ENCODE measurements around the gene FOXB1.

The FOXB1 gene

DNA sequence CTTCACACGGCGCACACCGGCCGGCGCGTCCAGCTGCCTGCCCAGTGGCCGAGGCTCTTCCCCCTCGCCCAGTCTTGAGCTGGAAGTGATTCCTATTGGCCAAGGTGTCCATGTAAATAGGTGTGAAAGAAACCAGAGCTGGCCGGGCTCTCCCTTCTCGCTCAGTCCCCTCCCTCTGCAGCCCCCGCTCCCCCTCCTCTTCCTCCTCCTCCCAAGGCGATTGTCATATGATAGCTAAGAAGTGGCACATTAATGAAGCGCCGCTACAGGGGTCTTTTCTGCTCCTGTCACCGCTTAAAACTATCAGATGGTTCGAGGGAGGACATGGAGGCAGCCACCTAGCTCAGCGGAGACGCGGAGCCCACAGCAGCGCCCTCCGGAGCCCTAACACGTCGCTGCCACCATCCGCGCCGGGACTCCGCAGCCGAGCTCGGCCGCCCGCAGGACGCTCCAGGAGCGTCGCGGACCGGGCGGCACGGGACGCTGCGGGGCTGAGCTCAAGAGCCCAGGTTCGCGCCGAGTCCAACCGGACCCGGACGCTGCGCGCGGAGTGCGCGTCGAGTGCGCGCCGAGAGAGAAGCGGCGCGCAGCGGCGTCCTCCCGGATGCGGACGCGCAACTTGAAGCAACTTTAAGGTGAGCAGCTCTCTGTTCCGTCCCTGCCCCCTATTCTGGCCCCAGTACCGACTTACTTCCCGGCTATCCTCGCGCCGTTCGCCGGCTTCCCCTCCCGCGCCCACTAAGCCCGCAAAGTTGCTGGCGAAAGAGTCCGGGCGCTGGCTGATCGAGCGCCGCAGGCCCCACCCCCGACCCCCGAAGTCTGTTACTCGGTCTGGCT, at the start of gene FOXB1:
TSS of gene FOXB1 (plus strand) at position 303 of the 837 bp plus-strand sequence. CDS start 653 bp downstream, outside the sequence.
- no peak for DNase-seq (ENCODE audit: low spot score)

DNA sequence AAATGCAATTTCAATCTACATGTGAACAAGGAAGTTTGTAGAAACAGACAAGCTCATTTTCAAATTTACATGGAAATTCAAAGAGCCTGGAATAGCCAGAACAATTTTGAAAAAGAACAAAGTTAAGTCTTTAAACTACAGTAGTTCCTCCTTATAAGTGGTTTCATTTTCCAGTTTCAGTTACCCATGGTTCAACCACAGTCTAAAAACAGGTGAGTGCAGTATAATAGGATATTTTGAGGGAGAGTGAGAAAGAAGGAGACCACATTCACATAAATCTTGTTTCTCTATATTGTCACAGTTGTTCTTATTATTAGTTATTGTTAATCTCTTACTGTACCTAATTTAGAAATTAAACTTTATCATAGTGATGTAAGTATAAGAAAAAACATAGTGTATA, 45.8 kb upstream of the FOXB1 start:
- DNase-seq (ENCODE audit: low spot score) = no peak

DNA sequence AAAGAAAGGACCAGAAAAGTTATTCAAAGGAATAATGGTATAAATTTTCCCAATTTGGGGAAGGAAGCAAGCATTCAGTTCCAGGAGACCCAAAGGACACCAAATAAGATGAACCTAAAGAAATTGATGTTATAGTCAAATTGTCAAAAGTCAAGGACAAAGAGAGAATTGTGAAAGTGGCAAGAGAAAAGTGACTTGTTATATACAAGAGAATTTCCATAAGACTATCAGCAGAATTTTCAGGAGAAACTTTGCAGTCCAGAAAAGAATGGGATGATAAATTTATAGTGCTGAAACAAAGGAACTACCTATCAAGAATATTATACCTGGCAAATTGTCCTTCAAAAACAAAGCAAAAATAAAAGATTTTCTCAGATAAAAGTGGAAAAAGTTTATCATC, 43.8 kb upstream of the FOXB1 start:
- DNase-seq (ENCODE audit: low spot score) = no peak

DNA sequence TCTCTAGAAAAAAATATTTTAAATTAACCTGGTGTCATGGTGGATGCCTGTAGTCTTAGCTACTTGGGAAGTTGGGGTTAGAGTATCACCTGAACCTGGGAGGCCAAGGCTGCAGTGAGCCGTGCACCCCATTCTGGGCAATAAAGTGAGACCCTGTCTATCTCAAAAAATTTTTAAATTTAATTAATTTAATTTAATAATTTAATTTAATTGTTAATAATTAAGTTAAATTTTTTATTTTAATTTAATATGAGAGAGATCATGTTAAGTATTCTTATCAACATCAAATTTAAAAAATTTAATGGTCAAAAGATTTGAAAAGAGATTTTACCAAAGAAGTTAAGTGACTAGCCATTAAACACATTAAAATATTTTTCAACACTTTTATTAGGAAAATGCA, 40.8 kb upstream of the FOXB1 start:
- no peak for DNase-seq (ENCODE audit: low spot score)

DNA sequence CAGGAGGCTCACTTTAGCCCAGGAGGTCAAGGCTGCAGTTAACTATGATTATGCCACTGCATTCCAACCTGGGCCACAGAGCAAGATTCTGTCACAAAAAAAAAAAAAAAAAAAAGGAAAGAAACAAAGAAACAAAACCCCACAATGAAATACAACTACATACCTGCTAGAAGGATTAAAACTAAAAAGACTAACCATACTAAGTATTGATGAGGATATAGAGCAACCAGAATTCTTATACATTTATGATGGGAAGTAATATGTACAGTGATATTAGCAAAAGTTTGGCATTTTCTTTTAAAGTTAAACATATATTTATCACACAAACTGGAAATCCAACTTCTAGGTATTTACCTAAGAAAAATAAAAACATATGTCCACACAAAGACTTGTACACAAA, 40.2 kb upstream of the FOXB1 start:
- DNase-seq (ENCODE audit: low spot score) = no peak

DNA sequence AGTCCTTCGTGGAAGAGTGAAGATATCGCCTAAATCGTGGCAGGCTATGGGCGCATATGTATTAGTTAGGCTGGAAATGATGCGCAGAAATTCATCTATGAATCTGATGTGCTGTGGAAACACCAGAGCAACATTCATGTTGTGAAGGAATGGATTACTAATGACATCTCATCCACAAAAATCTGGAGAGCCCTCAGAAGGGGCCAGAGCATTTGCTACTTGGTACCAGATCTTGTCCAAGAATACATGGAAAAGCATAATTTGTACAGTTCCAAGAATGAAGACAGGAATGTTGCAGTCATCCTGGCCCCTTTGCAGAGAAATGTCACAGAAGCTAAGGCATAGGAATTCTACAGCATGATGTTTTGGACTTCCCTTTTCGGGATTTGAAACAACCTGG, 38.4 kb upstream of the FOXB1 start:
- no peak for DNase-seq (ENCODE audit: low spot score)

DNA sequence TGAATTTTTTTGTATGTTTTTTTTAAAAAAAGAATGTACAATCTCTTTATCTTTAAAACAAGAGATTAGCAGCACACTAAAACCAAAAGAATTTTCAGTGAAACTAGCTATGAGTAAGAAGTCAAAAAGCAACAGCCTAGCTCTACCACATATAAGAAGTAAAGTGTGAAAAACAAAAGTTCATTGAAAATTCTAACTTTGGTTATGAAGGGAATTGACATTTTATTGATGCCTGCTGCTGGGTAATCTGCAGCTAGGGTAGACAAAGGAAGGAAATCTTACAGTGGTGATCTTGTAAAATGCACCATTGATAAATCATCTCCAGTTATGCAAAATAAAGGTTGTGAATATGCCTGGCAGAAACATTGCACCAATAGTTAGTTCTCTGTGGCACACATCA, 37.8 kb upstream of the FOXB1 start:
- DNase-seq (ENCODE audit: low spot score) = no peak

DNA sequence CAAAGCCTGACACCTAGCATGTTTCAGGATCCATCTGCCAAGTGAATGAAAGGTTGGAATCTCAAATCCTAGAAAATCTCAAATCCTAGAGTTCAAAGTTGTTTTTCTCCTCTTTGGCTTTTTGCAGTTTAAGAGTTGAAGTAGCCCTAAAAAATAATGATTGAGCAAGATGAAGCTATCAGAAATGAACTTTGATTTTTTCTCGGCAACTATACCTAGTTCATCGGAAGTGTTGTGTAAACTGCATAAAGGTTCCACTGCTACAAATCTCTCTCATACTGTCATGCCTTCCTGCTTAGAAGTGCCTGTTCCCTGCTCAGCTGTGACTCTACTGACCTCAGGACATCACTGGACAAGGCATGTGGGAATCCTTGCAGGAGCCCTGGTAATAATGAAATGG, 35.8 kb upstream of the FOXB1 start:
- DNase-seq (ENCODE audit: low spot score) = no peak

DNA sequence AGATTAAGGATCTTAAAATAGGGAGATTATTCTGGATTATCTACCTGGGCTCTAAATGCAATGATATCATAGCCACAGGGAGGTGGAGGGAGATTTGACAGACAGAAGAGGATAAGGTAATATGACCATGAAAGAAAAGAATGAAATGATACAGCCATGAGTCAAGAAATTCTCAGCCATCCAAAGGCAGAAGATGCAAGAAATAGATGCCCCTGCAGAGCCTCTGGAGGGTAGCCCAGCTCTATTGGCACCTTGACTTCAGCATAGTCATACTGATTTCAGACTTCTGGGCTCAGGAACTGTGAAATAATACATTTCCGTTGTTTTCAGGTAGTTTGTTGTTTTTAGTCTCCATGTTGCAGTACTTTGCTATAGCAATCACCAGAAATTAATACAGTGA, 31.9 kb upstream of the FOXB1 start:
- no peak for DNase-seq (ENCODE audit: low spot score)

DNA sequence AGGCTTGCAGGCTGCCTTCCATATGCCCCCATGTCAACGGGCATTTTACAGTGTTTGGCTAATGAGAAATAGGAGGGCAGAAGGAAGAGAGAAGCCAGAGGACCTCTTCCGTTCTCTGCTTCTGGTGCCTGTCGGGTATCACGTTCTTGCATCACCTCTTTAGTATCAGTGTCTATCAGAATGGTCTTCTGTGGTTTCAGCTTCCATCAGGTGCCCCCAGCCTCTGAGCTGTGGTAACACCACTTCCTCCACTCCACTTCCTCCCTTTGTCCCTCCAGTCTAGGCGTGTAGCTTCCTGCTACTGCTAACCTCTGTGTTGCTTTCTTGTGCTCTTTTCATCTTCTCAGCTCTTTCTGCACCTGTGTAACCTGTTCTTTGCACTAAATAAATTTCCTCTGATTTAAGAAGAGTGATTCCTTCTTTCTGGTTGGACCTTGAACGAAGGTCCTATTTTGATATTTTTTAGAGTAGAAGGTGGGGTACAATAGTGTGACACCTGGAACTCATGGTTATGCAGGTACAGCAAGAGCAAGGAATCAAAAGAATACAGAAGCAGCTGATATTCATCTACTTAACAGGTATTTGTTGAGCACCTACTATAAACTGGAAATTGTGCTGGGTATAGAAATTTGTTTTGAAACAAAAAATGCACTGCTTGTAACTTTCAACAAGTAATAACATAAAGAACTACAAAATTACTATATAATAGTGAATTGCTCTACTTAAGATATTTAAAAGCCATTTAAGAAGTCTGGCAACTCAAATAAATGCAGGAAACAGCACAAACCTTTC, 27.4 kb upstream of the FOXB1 start:
- no peak for DNase-seq (ENCODE audit: low spot score)

DNA sequence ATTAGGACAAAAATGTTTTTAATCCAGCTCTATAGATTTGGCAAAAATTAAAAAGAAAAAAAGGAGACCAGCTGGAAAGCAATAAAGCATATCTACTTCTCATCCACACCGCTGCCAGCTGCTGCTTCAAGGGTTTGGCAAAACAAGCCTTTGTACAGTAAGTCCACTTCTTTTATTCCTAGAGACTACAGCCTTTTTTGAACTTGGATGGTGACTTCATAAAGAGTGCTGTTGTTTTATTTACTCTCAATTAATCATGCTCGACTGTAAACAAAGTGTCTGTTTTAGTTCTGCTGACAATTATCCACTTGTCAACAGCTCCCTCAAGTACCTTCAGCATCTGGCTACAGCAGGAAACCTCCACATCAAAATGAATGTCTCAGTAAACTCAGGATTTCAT, 12.3 kb upstream of the FOXB1 start:
- DNase-seq (ENCODE audit: low spot score) = no peak

DNA sequence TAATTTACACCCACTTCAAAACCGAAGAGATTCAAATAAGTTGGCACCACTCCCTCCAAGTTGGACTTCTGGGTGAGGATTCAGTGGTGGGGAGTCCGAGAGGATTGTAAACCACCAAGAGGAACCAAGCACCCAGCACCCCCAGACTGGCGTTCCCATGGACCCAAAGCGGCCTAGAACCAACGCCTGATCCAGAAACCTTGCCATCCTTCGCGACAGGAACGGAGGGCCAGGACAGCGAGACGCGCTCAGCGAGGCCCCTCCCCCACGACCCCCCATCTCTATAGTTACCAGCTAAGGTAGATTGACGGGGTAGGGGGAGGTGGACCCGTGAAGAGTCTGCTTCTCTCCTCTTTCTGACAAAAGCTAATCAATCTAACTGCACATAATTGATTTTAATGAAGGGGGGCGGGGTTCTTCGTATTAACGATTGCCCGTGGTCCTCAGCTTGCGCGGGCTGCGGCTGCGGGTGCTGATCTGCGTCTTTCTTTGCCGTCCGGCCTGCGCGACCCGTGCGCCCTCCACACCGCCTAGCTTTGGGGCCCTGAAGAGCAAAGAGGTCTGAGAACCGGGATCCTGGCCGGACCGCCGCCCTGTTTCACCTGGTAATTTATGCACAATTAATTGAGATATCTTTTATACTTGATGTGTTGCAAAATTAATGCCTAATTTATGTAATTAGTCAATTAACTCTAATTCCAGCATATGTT, 10.9 kb upstream of the FOXB1 start:
- no peak for DNase-seq (ENCODE audit: low spot score)

DNA sequence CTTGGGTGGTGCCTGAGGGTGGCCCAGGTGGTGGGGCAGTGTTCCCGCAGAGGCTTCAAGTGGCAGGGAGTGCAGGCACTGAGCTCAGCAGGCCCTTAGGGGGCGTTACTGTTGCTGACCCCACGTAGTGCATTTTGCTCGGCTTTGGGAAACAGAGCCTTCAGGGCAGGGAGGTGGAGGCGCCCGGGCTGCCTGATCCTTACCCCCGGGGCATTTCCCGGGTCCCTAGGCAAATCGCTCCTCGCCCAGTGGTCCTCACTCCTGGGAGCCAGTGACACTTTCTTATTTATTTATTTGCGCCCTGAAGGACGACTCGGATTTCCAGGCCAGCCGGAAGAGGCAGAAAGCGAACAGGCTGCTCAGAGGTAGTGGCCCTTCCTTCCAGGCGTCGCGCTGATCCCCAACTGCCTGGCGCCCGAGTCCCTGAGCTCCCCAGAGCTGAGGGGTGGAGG, 10.1 kb upstream of the FOXB1 start:
- no peak for DNase-seq (ENCODE audit: low spot score)

DNA sequence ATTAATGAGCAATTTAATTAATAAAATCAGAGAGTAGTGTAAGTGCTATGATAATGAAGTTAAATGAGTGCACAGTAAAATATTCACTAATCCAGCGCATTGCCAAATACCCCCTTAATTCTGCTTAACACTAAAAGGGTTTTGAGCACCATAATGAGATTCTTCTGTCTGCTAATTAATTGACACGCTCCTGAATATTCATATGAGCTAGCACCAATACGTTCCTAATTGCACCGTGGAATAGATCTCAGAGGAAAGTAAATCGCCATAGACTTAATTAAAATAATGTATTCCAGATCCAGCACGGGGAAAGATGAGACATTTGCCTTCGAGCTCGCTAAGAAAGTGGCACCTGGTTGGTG, 9.6 kb upstream of the FOXB1 start:
- DNase-seq (ENCODE audit: low spot score) = no peak

DNA sequence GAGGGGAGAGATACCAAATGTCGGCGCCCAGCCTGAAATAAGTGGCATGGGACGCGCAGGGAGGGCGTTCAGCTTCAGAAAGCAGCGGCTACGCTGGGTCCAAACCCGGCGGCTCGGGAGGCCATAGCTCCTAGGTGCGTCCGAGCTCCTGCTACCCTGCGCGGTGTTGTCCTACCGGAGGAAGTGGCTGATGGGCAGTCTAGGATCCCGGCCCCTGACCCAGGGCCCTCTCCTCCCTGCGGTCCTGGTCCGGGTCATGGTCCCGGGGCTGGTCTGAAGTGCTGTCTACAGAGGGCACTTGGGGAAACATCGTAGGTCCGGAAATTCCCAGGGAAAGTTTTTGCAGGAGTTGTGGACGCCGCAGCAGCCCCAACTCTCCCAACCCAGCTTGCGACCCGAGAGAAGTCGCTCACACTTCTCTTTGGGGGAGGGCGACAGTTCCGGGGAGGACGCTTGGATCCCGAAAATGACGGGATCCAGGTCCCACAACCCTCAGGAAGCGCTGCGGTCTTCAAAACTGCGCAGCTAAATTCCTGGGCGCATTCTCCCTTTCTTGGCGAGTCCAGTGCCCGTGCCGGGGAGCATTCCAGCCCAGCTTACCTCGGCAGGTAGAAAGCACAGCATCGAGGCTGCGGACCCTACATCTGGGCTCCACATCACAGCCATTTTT, 9.1 kb upstream of the FOXB1 start:
- DNase-seq (ENCODE audit: low spot score) = no peak

DNA sequence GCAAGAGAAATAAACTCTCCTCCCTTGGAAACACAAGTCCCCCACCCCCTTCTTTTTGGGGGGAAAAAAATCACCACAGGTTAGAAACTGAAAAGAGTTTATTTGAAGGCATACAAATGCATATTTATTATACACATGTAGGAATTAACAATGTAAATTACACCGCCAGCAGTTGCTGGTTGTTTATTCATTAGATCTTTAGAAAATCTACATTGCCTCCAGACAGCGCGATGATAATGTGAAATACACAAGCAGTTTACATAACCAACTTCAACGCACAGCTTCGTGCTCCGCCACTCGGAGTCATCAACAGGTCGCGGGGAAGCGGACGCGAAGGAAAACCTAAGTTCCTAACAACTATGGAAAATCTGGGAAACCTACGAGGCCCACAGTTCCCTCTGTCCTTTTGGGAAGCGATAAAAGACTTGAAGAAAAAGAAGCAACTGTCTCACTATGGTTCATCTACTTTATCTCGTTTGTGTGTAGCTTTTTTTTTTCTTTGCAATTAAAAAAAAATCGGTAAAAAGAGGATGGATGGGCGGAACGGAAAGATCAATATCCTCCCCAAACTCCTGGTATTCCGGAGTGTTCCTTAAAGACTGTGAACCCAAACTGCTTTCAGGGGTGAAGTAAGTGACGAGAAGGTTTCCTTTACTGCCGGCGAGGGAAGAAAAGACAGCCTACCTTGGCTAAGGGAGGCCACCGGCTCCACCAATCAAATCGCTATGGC, 8.4 kb upstream of the FOXB1 start:
- DNase-seq (ENCODE audit: low spot score) = no peak

DNA sequence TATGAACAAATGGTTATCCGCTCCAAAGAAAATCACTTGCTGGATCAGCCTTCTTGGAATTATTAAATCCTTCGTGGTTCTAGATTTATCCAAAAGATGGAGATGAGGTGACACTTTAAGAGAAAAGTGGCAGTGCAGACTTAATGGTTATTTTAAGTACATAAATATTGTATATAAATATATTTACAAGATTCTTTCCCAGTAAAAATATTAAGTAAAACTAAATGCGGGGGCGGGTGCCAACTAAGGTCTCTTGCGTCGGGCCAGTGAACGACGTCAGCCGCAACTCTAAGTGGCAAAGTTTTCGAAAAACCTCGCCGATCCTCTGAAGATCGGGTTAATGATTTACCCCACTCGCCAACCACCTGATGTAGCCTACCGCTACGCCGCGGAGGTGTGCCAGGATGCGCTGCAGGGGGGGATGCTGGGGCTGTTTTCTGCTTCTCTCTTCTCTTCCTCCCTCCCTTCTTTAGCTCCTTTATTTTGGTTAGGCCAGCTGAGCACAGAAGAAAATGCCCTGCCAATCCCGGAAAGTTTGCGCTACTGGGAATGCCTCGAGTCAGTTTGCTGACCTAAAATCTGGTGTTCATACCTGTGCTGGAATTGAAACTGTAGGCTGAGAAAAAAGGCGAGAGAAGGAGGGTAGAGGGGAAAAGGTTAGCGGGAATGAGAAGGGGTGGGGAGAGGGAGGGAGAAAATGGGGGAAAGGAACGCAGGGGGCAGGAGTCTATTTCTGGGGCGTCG, 7.6 kb upstream of the FOXB1 start:
- no peak for DNase-seq (ENCODE audit: low spot score)

DNA sequence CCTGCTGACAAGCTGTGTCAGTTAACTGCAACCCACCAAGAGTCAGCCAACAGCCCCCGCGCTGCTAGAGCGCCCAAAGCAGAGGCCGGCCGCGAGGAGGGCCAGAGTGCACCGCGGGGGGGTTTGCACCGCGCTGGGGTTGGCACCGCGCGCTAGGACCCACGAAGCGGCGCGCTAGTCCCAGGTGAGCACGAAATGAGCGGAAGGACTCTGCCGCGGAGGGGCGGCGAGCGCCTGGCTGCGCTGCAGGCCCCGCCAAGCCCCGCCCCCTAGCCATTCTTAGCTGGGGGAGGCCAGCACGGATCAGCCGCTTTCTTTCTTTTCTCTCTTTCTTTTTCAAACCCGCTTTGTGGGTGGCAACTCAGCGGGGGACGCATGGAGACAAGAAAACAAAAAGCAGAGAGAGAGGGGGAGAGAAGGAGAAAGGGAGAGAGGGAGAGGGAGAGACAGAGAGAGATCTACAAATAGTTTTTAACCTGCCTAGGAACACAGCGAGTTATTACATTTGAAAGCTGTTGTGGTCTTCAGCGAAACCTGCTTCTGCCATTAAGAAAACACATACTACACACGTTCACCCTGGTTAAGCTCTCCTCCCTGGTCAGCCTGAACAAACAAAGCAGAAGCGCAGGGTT, 6.9 kb upstream of the FOXB1 start:
- no peak for DNase-seq (ENCODE audit: low spot score)

DNA sequence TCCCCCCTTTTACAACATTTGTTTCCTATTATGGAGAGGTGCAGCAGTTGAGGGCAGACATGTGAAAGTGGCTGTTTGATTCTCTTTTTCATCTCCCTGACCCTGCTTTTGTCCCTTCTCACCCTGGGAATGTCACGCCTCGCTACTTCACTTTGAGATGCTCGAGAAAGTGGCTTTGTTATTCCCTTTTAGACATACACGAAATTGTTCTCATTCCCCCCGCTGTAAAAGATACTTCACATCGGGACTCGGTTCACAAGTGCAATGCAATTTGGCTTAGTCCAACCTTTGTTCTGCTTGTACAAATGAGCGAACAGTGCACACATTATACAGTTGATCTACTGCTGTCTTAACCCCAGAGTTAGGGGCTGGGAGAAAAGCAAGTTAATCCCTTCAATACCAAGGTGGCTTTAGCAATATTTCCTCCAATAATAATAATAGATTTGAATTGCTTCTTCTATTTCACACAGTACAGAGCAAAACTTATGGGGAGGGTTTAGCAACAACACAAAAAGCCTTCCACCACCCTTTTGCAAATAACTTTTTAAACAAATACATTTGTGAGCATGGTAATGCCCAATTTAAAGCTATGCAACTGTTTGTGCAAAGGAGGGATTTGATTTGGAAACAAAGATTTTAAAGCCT, 5.7 kb upstream of the FOXB1 start:
- no peak for DNase-seq (ENCODE audit: low spot score)
